ENCODE measurements around the gene PITRM1.

The PITRM1 gene

GRCh38 chr10:3210251-3210877 lies 37.8 kb upstream of the PITRM1 start:
- Histone ChIP-seq H3K27ac (ENCODE audit: low read depth, low read length) (no peak overlapping the region), H3K9ac (ENCODE audit: low read length) (no peak overlapping the region), H3K27me3 (ENCODE audit: control insufficient read depth, insufficient read depth, low read length) (no peaks in the 10 kb centered on the region), H3K4me3 (ENCODE audit: low read length) (no peak overlapping the region), H3K4me1 (ENCODE audit: control insufficient read depth, insufficient read depth, low read length) (peaks cover 11% of the 10 kb centered on the region), H3K36me3 (ENCODE audit: control insufficient read depth, insufficient read depth, low read length) (no peaks in the 10 kb centered on the region)

GRCh38 chr10:3208481-3209406 lies 36.2 kb upstream of the PITRM1 start:
- no peaks in the 10 kb centered on the region for H3K27me3 ChIP-seq (ENCODE audit: control insufficient read depth, insufficient read depth, low read length)
- no peak overlapping the region for H3K9ac ChIP-seq (ENCODE audit: low read length)
- H3K4me1 ChIP-seq (ENCODE audit: control insufficient read depth, insufficient read depth, low read length) = peaks cover 5% of the 10 kb centered on the region
- no peak overlapping the region for H3K4me3 ChIP-seq (ENCODE audit: low read length)
- no peaks in the 10 kb centered on the region for H3K36me3 ChIP-seq (ENCODE audit: control insufficient read depth, insufficient read depth, low read length)
- H3K27ac ChIP-seq (ENCODE audit: low read depth, low read length) = no peak overlapping the region

- Histone ChIP-seq H3K36me3 (ENCODE audit: control insufficient read depth, insufficient read depth, low read length) (no peaks in the 10 kb centered on the region), H3K9ac (ENCODE audit: low read length) (no peak overlapping the region), H3K27me3 (ENCODE audit: control insufficient read depth, insufficient read depth, low read length) (no peaks in the 10 kb centered on the region)
Measured at GRCh38 chr10:3207351-3207750, 34.8 kb upstream of the PITRM1 start.

GRCh38 chr10:3206511-3207157 lies 34.1 kb upstream of the PITRM1 start:
- H3K36me3 ChIP-seq (ENCODE audit: control insufficient read depth, insufficient read depth, low read length) = no peaks in the 10 kb centered on the region
- H3K4me1 ChIP-seq (ENCODE audit: control insufficient read depth, insufficient read depth, low read length) = no peaks in the 10 kb centered on the region
- no peaks in the 10 kb centered on the region for H3K27me3 ChIP-seq (ENCODE audit: control insufficient read depth, insufficient read depth, low read length)
- H3K9ac ChIP-seq (ENCODE audit: low read length) = no peak overlapping the region
- H3K27ac ChIP-seq (ENCODE audit: low read depth, low read length) = no peak overlapping the region
- no peak overlapping the region for H3K4me3 ChIP-seq (ENCODE audit: low read length)

More at GRCh38 chr10:3207351-3207750, 34.8 kb upstream of the PITRM1 start:
- Histone ChIP-seq H3K27ac (ENCODE audit: low read depth, low read length) (no peak overlapping the region), H3K4me3 (ENCODE audit: low read length) (no peak overlapping the region), H3K4me1 (ENCODE audit: control insufficient read depth, insufficient read depth, low read length) (no peaks in the 10 kb centered on the region)

GRCh38 chr10:3203972-3204371 lies 31.4 kb upstream of the PITRM1 start:
- no peaks in the 10 kb centered on the region for H3K36me3 ChIP-seq (ENCODE audit: control insufficient read depth, insufficient read depth, low read length)
- H3K4me1 ChIP-seq (ENCODE audit: control insufficient read depth, insufficient read depth, low read length) = no peaks in the 10 kb centered on the region
- H3K27me3 ChIP-seq (ENCODE audit: control insufficient read depth, insufficient read depth, low read length) = no peaks in the 10 kb centered on the region
- H3K27ac ChIP-seq (ENCODE audit: low read depth, low read length) = no peak overlapping the region
- no peak overlapping the region for H3K9ac ChIP-seq (ENCODE audit: low read length)
- no peak overlapping the region for H3K4me3 ChIP-seq (ENCODE audit: low read length)

- Histone ChIP-seq H3K4me3 (ENCODE audit: low read length) (no peak overlapping the region), H3K9ac (ENCODE audit: low read length) (no peak overlapping the region), H3K27me3 (ENCODE audit: control insufficient read depth, insufficient read depth, low read length) (no peaks in the 10 kb centered on the region), H3K36me3 (ENCODE audit: control insufficient read depth, insufficient read depth, low read length) (no peaks in the 10 kb centered on the region), H3K27ac (ENCODE audit: low read depth, low read length) (no peak overlapping the region), H3K4me1 (ENCODE audit: control insufficient read depth, insufficient read depth, low read length) (no peaks in the 10 kb centered on the region)
Measured at GRCh38 chr10:3203016-3203811, 30.6 kb upstream of the PITRM1 start.

GRCh38 chr10:3201796-3202195 lies 29.2 kb upstream of the PITRM1 start:
- H3K36me3 ChIP-seq (ENCODE audit: control insufficient read depth, insufficient read depth, low read length) = no peaks in the 10 kb centered on the region
- H3K27ac ChIP-seq (ENCODE audit: low read depth, low read length) = no peak overlapping the region
- no peak overlapping the region for H3K4me3 ChIP-seq (ENCODE audit: low read length)
- peaks cover 5% of the 10 kb centered on the region for H3K4me1 ChIP-seq (ENCODE audit: control insufficient read depth, insufficient read depth, low read length)
- H3K9ac ChIP-seq (ENCODE audit: low read length) = no peak overlapping the region
- H3K27me3 ChIP-seq (ENCODE audit: control insufficient read depth, insufficient read depth, low read length) = peaks cover 2% of the 10 kb centered on the region

GRCh38 chr10:3199488-3199887 lies 26.9 kb upstream of the PITRM1 start:
- no peaks in the 10 kb centered on the region for H3K36me3 ChIP-seq (ENCODE audit: control insufficient read depth, insufficient read depth, low read length)
- H3K4me3 ChIP-seq (ENCODE audit: low read length) = no peak overlapping the region
- peaks cover 2% of the 10 kb centered on the region for H3K27me3 ChIP-seq (ENCODE audit: control insufficient read depth, insufficient read depth, low read length)
- no peak overlapping the region for H3K9ac ChIP-seq (ENCODE audit: low read length)
- H3K27ac ChIP-seq (ENCODE audit: low read depth, low read length) = no peak overlapping the region
- peaks cover 5% of the 10 kb centered on the region for H3K4me1 ChIP-seq (ENCODE audit: control insufficient read depth, insufficient read depth, low read length)

- Histone ChIP-seq H3K9ac (ENCODE audit: low read length) (no peak overlapping the region), H3K4me1 (ENCODE audit: control insufficient read depth, insufficient read depth, low read length) (peaks cover 5% of the 10 kb centered on the region), H3K27me3 (ENCODE audit: control insufficient read depth, insufficient read depth, low read length) (peaks cover 2% of the 10 kb centered on the region), H3K4me3 (ENCODE audit: low read length) (no peak overlapping the region), H3K27ac (ENCODE audit: low read depth, low read length) (no peak overlapping the region), H3K36me3 (ENCODE audit: control insufficient read depth, insufficient read depth, low read length) (no peaks in the 10 kb centered on the region)
Measured at GRCh38 chr10:3198900-3199299, 26.3 kb upstream of the PITRM1 start.

- H3K4me1 ChIP-seq (ENCODE audit: control insufficient read depth, insufficient read depth, low read length) = peaks cover 5% of the 10 kb centered on the region
- peak overlapping the region; percentile 60 for H3K4me3 ChIP-seq (ENCODE audit: low read length)
- H3K27me3 ChIP-seq (ENCODE audit: control insufficient read depth, insufficient read depth, low read length) = peaks cover 2% of the 10 kb centered on the region
- H3K9ac ChIP-seq (ENCODE audit: low read length) = peak overlapping the region; percentile 39
- H3K27ac ChIP-seq (ENCODE audit: low read depth, low read length) = no peak overlapping the region
- no peaks in the 10 kb centered on the region for H3K36me3 ChIP-seq (ENCODE audit: control insufficient read depth, insufficient read depth, low read length)
Measured at GRCh38 chr10:3197348-3198003, 24.9 kb upstream of the PITRM1 start.

- Histone ChIP-seq H3K27ac (ENCODE audit: low read depth, low read length) (no peak overlapping the region), H3K4me3 (ENCODE audit: low read length) (peak overlapping the region; percentile 37), H3K4me1 (ENCODE audit: control insufficient read depth, insufficient read depth, low read length) (peaks cover 5% of the 10 kb centered on the region), H3K9ac (ENCODE audit: low read length) (no peak overlapping the region), H3K27me3 (ENCODE audit: control insufficient read depth, insufficient read depth, low read length) (peaks cover 2% of the 10 kb centered on the region), H3K36me3 (ENCODE audit: control insufficient read depth, insufficient read depth, low read length) (no peaks in the 10 kb centered on the region)
Measured at GRCh38 chr10:3196958-3197347, 24.4 kb upstream of the PITRM1 start.
